OCI-LY1 (cell line): ENCODE measurements around the gene FERMT3.
"Not testable (repeated sequence)": the region's sequence is repeated elsewhere in the genome, so short reads cannot be mapped to it uniquely, and the experiment has no call there.

Source experiments
- H2AFZ ChIP-seq: fragments of 200-600 bp; sonication (generic), shearing (Covaris generic); 2 replicates; pipeline ENCODE4 v1.6.0; 2014; ENCODE audit warnings: antibody characterized with exemption, mild to moderate bottlenecking, low read length
- H3F3A ChIP-seq: fragments of 200-600 bp; sonication (generic), shearing (Covaris generic); 2 replicates; pipeline ENCODE4 v1.6.0; 2014; ENCODE audit warnings: mild to moderate bottlenecking, antibody characterized with exemption, low read length, moderate library complexity; ENCODE audit not compliant: insufficient read depth
- H3K27ac ChIP-seq: fragments of 200-600 bp; sonication (generic); 2 replicates; pipeline ENCODE4 v1.5.1; 2014; ENCODE audit warnings: low read length, mixed run types, mild to moderate bottlenecking, low read depth; ENCODE audit not compliant: poor library complexity, severe bottlenecking
- H3K27me3 ChIP-seq: fragments of 200-600 bp; sonication (generic); 2 replicates; pipeline ENCODE4 v1.6.0; 2014; ENCODE audit warnings: antibody characterized with exemption, mild to moderate bottlenecking, low read length, moderate library complexity; ENCODE audit not compliant: insufficient read depth
- H3K36me3 ChIP-seq: fragments of 200-600 bp; sonication (generic); 2 replicates; pipeline ENCODE4 v1.6.1; 2014; ENCODE audit warnings: mild to moderate bottlenecking, antibody characterized with exemption, low read length, moderate library complexity, mixed read lengths; ENCODE audit not compliant: insufficient read depth
- H3K4me1 ChIP-seq: fragments of 200-600 bp; sonication (generic); 2 replicates; pipeline ENCODE4 v1.5.1; 2014; ENCODE audit warnings: mild to moderate bottlenecking, low read length, moderate library complexity; ENCODE audit not compliant: insufficient read depth, severe bottlenecking
- H3K4me2 ChIP-seq: fragments of 200-600 bp; sonication (generic), shearing (Covaris generic); 2 replicates; pipeline ENCODE4 v1.6.1; 2014; ENCODE audit warnings: low read length
- H3K4me3 ChIP-seq: fragments of 200-600 bp; sonication (generic); 2 replicates; pipeline ENCODE4 v1.5.1; 2014; ENCODE audit warnings: low read length, low read depth, mild to moderate bottlenecking, mixed read lengths; ENCODE audit not compliant: poor library complexity, severe bottlenecking
- H3K79me2 ChIP-seq: fragments of 200-600 bp; shearing (Covaris generic); 2 replicates; pipeline ENCODE4 v1.6.1; 2016; ENCODE audit warnings: mixed run types, low read length, mixed read lengths; ENCODE audit not compliant: insufficient read depth
- H3K9ac ChIP-seq: fragments of 200-600 bp; sonication (generic), shearing (Covaris generic); 2 replicates; pipeline ENCODE4 v1.6.1; 2014; ENCODE audit warnings: mild to moderate bottlenecking, low read length, mixed read lengths
- H3K9me2 ChIP-seq: fragments of 200-600 bp; sonication (generic), shearing (Covaris generic); 2 replicates; pipeline ENCODE4 v1.6.1; 2014; ENCODE audit warnings: low read depth, mild to moderate bottlenecking, low read length, mixed read lengths
- H3K9me3 ChIP-seq: fragments of 200-600 bp; shearing (Covaris generic); 2 replicates; pipeline ENCODE4 v1.6.1; 2014; ENCODE audit warnings: low read length, mixed read lengths
- H4K20me1 ChIP-seq: fragments of 200-600 bp; sonication (generic), shearing (Covaris generic); 2 replicates; pipeline ENCODE4 v1.6.0; 2016; ENCODE audit warnings: mild to moderate bottlenecking, low read length; ENCODE audit not compliant: insufficient read depth
- CTCF ChIP-seq: fragments of 200-600 bp; sonication (generic), shearing (Covaris generic); IDR thresholded peaks from 2 replicates; pipeline ENCODE4 v1.5.1; 2017; ENCODE audit warnings: mild to moderate bottlenecking, antibody characterized with exemption, low read length, moderate library complexity, mixed read lengths
- EZH2 ChIP-seq: fragments of 200-600 bp; sonication (generic), shearing (Covaris generic); IDR thresholded peaks from 2 replicates; pipeline ENCODE4 v1.8.0; 2017; ENCODE audit warnings: borderline replicate concordance, mixed run types, mild to moderate bottlenecking, antibody characterized with exemption, low read length, moderate library complexity, mixed read lengths

FERMT3 gene

GRCh38 chr11:64206457-64207255 lies at the start of gene FERMT3:
TSS of gene FERMT3 (plus strand) at chr11:64206721. CDS start at chr11:64207365, 644 bp downstream.
- Histone ChIP-seq H3K9me2 (no peaks in the 10 kb centered on the region), H3K27ac (peak within 1 kb of the TSS; percentile 82), H4K20me1 (no peaks in the 10 kb centered on the region), H3K79me2 (no peaks in the 10 kb centered on the region), H3K9ac (peak within 1 kb of the TSS; percentile 80), H3K4me3 (peak within 1 kb of the TSS; percentile 66), H3K36me3 (peaks cover 67% of the 10 kb centered on the region), H3K9me3 (no peaks in the 10 kb centered on the region), H2AFZ (no peak within 1 kb of the TSS), H3K4me2 (peak within 1 kb of the TSS; percentile 90), H3K27me3 (no peaks in the 10 kb centered on the region), H3F3A (no peaks in the 10 kb centered on the region), H3K4me1 (peaks cover 41% of the 10 kb centered on the region)
- no peak for TF ChIP-seq EZH2

- Histone ChIP-seq H3K27me3 (peaks cover 13% of the 10 kb centered on the region; the same call in 1 of the 2 replicates), H3K4me1 (no peaks in the 10 kb centered on the region), H3K9me2 (no peaks in the 10 kb centered on the region), H3K9me3 (no peaks in the 10 kb centered on the region), H3K79me2 (no peaks in the 10 kb centered on the region), H2AFZ (no peak overlapping the region), H4K20me1 (no peaks in the 10 kb centered on the region), H3K27ac (no peak overlapping the region), H3F3A (no peaks in the 10 kb centered on the region), H3K4me2 (no peak overlapping the region), H3K36me3 (no peaks in the 10 kb centered on the region), H3K4me3 (no peak overlapping the region), H3K9ac (no peak overlapping the region)
- no peak for TF ChIP-seq EZH2
- TF ChIP-seq CTCF: no peak
These were observed 48.7 kb upstream of the FERMT3 start for GRCh38 chr11:64157631-64158394.

GRCh38 chr11:64161037-64161436 lies 45.5 kb upstream of the FERMT3 start:
- no peak overlapping the region for H3K4me2 ChIP-seq
- H3K27ac ChIP-seq: no peak overlapping the region
- H3K27me3 ChIP-seq: peaks cover 24% of the 10 kb centered on the region; the same call in 1 of the 2 replicates
- H3K9me3 ChIP-seq: no peaks in the 10 kb centered on the region
- H3F3A ChIP-seq: no peaks in the 10 kb centered on the region
- H3K9me2 ChIP-seq: no peaks in the 10 kb centered on the region
- no peaks in the 10 kb centered on the region for H4K20me1 ChIP-seq
- TF ChIP-seq CTCF (no peak), EZH2 (no peak)
- peaks cover 12% of the 10 kb centered on the region for H3K4me1 ChIP-seq
- H3K9ac ChIP-seq: no peak overlapping the region
- no peak overlapping the region for H3K4me3 ChIP-seq
- H3K36me3 ChIP-seq: no peaks in the 10 kb centered on the region
- H3K79me2 ChIP-seq: no peaks in the 10 kb centered on the region
- H2AFZ ChIP-seq: no peak overlapping the region

GRCh38 chr11:64162769-64163168 lies 43.8 kb upstream of the FERMT3 start:
- H3K4me1 ChIP-seq: peaks cover 19% of the 10 kb centered on the region
- not testable (repeated sequence) for H3K9ac ChIP-seq, H3F3A ChIP-seq, H3K9me3 ChIP-seq, H3K27ac ChIP-seq, H3K36me3 ChIP-seq, H3K79me2 ChIP-seq, H3K4me2 ChIP-seq, H4K20me1 ChIP-seq, H3K9me2 ChIP-seq, H2AFZ ChIP-seq, H3K4me3 ChIP-seq
- peaks cover 16% of the 10 kb centered on the region; the same call in 1 of the 2 replicates for H3K27me3 ChIP-seq
